Measurements from ENCODE around the gene KLK10.

Gene KLK10, protein sequence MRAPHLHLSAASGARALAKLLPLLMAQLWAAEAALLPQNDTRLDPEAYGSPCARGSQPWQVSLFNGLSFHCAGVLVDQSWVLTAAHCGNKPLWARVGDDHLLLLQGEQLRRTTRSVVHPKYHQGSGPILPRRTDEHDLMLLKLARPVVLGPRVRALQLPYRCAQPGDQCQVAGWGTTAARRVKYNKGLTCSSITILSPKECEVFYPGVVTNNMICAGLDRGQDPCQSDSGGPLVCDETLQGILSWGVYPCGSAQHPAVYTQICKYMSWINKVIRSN

DNA sequence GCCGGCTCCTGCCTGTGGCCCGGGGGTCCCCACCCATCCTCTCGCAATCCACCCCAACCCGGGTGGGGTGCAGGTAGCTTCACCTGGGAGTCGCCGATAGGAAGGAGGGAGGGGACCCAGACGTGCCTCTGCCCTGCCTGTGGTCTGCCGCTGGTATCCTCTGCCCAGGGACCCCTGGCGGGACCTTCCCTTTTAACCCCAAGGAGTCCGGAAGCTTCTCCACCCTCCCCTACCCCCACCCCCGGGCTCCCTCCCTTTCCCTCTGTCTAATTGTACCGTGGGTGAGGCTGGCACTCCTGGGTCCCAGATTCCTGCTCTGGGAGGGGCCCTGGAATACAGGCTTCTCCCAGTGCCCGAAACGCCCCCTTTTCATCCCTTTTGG lies at the start of gene KLK10:
Gene KLK10 (minus strand): TSS at position 166 of the 382 bp plus-strand sequence. CDS start 579 bp downstream, outside the sequence.
- TF ChIP-seq GATA1 (IDR thresholded peaks at IDR 0.05; ENCODE audit: low read depth, low read length) (no peak), POLR2A (IDR thresholded peaks at IDR 0.05; ENCODE audit: low read length) (no peak)
- no peak for DNase-seq

DNA sequence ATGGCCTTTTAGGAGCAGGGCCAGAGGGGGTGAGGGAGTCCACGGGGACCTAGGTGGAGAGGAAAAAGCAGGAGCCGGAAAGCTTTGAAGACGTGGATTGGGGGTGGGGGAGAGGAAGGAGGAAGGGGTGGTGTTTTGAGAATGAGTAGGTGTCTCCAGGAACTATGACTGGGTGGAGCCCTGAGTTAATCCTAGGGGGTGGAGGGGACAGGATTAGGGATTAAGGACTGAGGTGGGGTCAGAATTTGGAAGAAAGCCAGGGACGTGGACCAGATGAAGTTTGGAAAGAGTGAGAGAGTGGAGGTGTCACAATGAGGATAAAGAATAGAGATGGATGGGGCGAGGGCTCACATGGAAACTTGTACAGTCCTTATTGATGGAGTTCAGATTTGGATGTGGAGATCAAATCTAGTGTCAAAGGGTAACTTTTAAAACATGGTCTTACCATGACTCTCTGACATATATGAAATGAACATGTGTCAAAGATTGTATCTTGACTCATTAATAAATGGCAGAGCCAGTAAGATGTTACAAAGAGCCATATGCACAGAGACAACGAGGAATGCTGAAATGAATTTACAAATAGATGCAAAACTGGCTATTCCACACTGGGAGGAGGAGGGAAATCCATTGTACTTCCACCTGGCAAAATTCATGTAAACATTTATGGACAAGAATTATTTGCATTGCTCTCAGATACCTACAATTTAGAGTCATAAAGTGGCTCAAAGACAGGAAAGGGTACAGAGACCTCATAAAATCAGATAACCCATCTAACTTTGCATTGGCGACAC lies 47.1 kb upstream of the KLK10 start:
- DNase-seq = no peak
- no peak for TF ChIP-seq GATA1 (IDR thresholded peaks at IDR 0.05; ENCODE audit: low read depth, low read length)
- no peak for TF ChIP-seq POLR2A (IDR thresholded peaks at IDR 0.05; ENCODE audit: low read length)

DNA sequence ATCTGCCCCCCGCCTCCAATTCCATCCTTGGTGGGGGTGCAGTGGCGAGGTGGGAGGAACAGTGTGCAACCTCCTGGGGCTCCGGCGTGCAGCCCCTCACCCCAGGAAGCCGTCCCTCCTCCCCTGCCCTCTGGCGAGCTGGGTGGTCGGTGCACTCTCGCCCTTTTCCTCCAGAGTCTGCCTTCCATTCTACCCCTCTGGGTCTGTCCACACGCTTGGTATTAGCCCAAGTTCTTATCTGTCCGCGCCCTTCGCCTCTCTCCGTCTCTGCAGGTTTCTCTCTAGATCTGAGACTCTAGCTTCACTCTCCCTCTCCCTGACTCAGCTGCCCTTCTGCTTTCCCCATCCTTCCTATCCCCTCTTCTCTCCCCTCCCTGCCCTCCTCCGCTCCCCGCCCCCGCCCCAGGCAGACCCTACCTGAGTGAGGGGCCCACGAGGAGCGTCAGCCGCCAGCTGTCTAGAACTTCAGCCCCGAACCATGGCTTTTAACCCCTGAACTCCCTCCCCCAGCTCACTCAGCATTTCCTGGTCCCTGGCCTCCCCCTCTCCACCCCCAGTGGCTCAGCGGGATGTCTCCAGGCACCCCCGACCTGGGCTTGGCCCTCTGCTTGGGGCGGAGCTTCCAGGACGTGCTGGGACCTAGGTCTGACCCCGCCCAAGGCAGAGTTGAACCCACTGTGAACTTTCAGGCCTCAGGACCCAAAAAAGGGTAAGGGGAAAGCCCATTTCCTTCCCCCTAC lies 45.9 kb upstream of the KLK10 start:
- no peak for DNase-seq
- TF ChIP-seq POLR2A (IDR thresholded peaks at IDR 0.05; ENCODE audit: low read length) = no peak
- no peak for TF ChIP-seq GATA1 (IDR thresholded peaks at IDR 0.05; ENCODE audit: low read depth, low read length)

DNA sequence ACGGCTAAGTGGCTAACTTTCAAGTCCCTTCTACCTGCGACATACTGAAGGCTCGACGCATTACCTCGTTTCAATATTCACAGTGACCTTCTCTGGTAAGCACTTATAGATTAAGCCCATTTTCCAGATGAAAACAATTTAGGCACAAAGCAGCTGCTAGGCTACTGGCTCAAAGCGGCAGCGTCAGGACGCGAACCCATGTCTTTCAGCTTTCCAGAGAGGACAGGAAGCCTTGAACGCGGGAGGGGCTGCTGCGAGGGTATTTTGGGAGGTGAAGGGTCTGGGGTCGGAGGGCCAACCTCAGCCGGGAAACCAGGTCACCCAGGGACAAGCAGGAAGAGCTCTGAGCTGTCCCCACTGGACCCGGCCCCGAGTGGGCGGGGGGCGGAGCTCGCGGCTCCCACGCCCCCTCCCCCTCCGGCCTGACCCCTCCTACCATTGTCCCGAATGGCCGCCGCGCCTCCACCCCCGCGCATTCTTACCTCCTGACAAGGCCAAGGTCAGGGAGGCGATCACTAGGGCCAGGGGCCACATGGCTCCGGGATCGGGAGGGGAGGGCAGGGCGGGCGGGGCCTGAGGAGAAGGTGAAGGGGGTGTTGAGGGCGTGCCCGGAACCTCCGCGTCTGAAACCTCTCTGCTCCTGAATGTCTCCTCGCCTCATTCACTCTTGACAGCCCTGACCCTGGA lies 45.2 kb upstream of the KLK10 start, which contains the start of gene KLK13:
Gene KLK13 (minus strand): TSS at position 559 of the 687 bp plus-strand sequence. CDS start 25 bp downstream, at position 534.
- TF ChIP-seq GATA1 (IDR thresholded peaks at IDR 0.05; ENCODE audit: low read depth, low read length) (no peak), POLR2A (IDR thresholded peaks at IDR 0.05; ENCODE audit: low read length) (no peak)

DNA sequence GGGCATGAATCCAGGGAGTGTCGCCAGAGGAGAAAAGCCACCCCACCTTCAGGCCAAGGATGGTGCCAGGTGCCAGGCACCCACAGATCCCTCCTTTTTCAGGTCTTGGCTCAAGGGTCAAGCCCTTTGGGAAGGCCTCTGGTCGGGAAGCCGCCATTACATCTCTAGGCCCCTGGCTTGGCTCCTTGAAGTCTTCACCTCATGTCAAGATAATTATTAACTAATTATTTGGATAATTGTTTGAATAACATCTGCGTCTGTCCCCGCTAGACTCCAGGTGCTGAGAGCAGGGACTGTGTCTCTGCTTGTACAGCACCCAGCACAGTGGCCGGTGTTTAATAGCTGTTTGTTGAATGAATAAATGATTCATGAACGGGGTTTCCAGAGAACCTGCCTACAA lies 44.2 kb upstream of the KLK10 start:
- TF ChIP-seq POLR2A (IDR thresholded peaks at IDR 0.05; ENCODE audit: low read length) = no peak
- TF ChIP-seq GATA1 (IDR thresholded peaks at IDR 0.05; ENCODE audit: low read depth, low read length) = no peak
- no peak for DNase-seq

More for the DNA sequence above, 45.2 kb upstream of the KLK10 start, which contains the start of gene KLK13:
- DNase-seq = no peak

DNA sequence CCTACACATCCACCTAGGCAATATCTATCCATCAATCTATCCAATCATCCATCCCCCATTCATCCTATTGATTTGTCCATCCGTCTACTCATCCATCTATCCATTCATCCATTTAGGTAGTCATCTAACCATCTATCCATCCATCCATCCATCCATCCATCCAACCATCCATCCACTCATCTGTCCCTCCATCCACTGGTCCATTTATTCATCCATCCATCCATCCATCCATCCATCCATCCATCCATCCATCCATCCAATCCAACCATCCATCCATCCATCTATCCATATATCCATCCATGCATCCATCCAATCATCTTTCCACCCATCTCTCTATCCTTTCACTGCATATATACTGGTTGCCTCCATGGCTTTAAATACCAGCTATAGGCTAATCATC lies 41.5 kb upstream of the KLK10 start:
- no peak for DNase-seq
- TF ChIP-seq GATA1 (IDR thresholded peaks at IDR 0.05; ENCODE audit: low read depth, low read length) (no peak), POLR2A (IDR thresholded peaks at IDR 0.05; ENCODE audit: low read length) (no peak)

DNA sequence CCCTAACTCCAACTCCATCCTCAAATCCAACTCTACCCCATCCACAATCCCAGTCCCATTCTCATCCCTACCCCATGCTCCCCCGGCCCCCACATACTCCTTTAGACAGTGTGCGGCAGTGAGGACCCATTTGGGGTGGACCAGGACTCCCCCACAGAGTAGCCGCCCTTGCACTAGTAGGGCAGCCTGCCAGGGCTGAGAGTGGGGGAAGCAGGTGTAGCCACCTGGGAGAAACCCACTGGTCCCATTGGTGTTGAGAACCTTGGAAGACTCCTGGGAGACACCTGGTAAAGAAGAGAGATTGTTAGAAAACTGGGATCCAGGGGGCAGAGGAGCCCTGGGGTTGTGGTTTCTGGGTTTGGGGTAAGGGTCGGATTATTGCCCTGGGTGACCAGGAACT lies 40.8 kb upstream of the KLK10 start:
- TF ChIP-seq POLR2A (IDR thresholded peaks at IDR 0.05; ENCODE audit: low read length) = no peak
- TF ChIP-seq GATA1 (IDR thresholded peaks at IDR 0.05; ENCODE audit: low read depth, low read length) = no peak
- no peak for DNase-seq

DNA sequence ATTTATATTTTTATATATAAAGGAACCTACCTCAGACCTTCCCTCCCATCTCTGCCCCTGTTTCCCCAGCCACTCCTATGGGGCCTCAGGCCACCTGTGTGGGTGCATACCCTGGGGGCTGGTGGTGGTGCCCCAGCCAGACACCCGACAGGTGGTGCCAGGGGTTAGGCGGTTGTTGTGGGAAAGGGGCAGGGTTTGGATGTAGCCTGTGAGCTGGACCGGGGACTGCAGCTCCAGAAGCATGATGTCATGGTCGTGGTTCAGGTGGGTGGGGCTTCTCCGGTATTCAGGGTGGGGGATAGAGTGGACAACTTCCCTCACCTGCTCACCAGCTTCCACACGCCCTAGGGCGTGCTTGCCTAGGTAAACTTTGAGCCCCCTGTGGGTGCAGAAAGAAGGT lies 40.2 kb upstream of the KLK10 start:
- DNase-seq = no peak
- TF ChIP-seq POLR2A (IDR thresholded peaks at IDR 0.05; ENCODE audit: low read length) (no peak), GATA1 (IDR thresholded peaks at IDR 0.05; ENCODE audit: low read depth, low read length) (no peak)

DNA sequence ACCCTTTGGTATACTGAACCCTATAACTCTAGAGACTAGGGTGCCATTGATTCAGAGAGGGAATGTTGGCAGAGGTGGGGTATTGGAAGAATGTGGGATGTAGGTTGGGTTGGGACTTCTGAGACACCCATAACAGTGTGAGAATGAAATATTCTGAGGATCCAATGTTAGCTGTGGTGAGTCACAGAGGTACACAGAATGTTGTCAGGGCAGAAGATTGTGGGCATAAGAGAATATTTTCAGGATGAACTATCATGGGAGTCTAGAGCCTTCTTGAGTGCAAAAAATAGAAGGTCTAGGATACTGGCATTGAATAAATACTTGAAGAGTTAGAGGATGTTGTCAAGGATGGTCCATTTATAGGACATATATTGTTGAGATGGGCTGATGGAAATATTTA lies 36.4 kb upstream of the KLK10 start:
- no peak for DNase-seq
- TF ChIP-seq POLR2A (IDR thresholded peaks at IDR 0.05; ENCODE audit: low read length) = no peak
- no peak for TF ChIP-seq GATA1 (IDR thresholded peaks at IDR 0.05; ENCODE audit: low read depth, low read length)

DNA sequence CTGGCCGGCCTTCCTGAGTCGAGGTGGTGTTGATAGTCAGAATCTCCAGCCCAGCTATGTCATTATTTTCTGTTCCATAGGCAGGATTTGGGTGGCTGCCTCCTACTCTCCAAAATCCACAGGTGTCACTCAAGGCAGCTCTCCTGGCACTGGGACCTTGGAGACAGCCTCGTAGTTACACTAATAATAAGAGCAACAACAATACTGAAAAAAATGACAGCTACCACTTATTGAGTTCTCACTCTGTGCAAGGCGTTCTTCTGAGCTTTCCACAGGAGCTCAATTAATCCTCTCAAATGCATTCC lies 27.5 kb upstream of the KLK10 start:
- DNase-seq = no peak
- no peak for TF ChIP-seq POLR2A (IDR thresholded peaks at IDR 0.05; ENCODE audit: low read length)
- TF ChIP-seq GATA1 (IDR thresholded peaks at IDR 0.05; ENCODE audit: low read depth, low read length) = no peak

DNA sequence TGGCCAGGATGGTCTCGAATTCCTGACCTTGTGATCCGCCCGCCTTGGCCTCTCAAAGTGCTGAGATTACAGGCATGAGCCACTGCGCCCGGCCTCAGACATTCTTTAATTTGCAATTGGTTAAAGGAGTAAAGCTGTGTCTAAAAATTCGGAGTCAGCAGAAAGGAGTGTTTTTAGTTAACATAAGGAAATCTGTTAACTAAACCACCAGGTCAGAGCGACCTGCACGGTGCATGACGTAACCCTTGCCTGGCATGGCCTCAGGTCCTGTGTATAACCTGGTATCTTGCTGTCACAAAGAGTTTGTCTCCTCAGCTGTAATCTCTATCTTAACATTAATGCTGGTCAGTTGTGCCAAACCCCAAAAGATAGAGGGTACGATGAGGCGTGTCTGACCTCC lies 24.8 kb upstream of the KLK10 start:
- no peak for TF ChIP-seq GATA1 (IDR thresholded peaks at IDR 0.05; ENCODE audit: low read depth, low read length)
- no peak for TF ChIP-seq POLR2A (IDR thresholded peaks at IDR 0.05; ENCODE audit: low read length)
- no peak for DNase-seq

DNA sequence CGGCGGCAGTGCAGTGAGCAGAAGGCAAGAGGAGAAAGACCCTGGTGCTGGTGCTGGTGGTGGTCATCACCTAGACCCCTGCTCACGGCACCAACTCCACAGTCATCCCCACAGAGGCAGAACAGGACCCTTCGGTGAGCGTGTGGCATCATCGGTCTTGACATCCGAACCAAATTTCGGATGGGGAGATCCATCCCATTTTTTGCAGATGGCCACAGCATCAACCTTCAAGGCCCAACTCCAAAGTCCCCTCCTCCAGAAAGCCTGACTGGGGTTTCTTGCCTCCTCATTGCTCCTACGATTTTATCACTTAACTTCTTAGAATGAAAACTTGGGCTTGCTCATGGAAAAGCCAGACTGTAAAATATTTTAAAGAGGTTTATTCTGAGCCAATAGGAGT lies 24.0 kb upstream of the KLK10 start:
- DNase-seq = no peak
- no peak for TF ChIP-seq GATA1 (IDR thresholded peaks at IDR 0.05; ENCODE audit: low read depth, low read length)
- TF ChIP-seq POLR2A (IDR thresholded peaks at IDR 0.05; ENCODE audit: low read length) = no peak

DNA sequence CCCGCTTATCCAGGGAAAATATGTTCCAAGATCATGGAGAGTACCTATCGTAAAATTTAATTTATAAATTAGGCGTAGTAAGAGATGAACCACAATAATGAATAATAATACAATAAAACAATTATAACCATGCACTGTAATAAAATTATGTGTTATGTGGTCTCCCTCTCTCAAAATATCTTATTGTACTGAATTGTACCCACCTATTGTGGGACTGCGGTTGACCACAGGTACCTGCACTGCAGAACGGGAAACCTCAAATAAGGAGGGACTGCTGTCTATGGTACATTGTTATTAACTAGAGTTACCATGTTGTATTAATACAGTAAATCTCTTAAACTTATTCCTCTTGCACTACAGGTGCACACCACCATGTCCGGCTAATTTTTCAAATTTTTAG lies 20.6 kb upstream of the KLK10 start:
- DNase-seq = no peak
- TF ChIP-seq GATA1 (IDR thresholded peaks at IDR 0.05; ENCODE audit: low read depth, low read length) (no peak), POLR2A (IDR thresholded peaks at IDR 0.05; ENCODE audit: low read length) (no peak)

DNA sequence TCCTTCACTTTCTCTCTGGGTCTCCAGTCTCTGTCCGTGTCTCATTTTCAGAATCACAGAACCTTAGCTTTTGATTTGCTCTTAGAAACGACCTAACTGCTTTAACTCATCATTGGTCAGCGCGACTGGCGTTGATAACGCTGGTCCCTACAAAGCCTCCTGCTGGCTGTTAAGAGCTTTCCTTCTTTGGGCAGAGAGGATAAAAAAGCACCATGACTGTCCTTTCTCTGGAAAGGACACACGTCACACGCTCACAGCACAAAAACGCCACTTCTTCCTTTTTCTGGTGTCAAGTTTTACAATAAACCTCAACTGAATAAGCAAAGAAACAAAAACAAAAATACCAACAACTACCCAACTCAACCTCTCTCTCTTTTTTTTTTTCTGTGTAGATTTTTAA lies 17.0 kb upstream of the KLK10 start:
- TF ChIP-seq POLR2A (IDR thresholded peaks at IDR 0.05; ENCODE audit: low read length) (no peak), GATA1 (IDR thresholded peaks at IDR 0.05; ENCODE audit: low read depth, low read length) (no peak)
- no peak for DNase-seq
